SJSA1 (cell line): ENCODE results near the gene SELENOM. TPM values are rescaled to one million over a fixed set of nuclear protein-coding genes. Genes with fewer than 3 reads are reported as not detected.

Source experiments
- DNase-seq, 2 experiments: peaks; one replicate each; pipeline ENCODE4 v3.0.0-alpha.2; 2015 to 2020; ENCODE audit warnings: low spot score in 2 of 2, low read depth in 1 of 2
- H3K27ac ChIP-seq: fragments of 250-450 bp; sonication (Bioruptor Pico); 2 replicates; pipeline ENCODE4 v1.5.1; 2020; ENCODE audit warnings: mild to moderate bottlenecking, moderate library complexity
- H3K27me3 ChIP-seq: fragments of 250-450 bp; sonication (Bioruptor Pico); replicated peaks from 2 replicates; pipeline ENCODE4 v1.5.1; 2020; ENCODE audit warnings: mild to moderate bottlenecking, moderate library complexity
- H3K36me3 ChIP-seq: fragments of 250-450 bp; sonication (Bioruptor Pico); 2 replicates; pipeline ENCODE4 v1.5.1; 2020; ENCODE audit warnings: mild to moderate bottlenecking
- H3K4me1 ChIP-seq: fragments of 250-450 bp; sonication (Bioruptor Pico); replicated peaks from 2 replicates; pipeline ENCODE4 v1.6.1; 2021; ENCODE audit warnings: mild to moderate bottlenecking
- H3K4me3 ChIP-seq: fragments of 250-450 bp; sonication (Bioruptor Pico); 2 replicates; pipeline ENCODE4 v1.5.1; 2020; ENCODE audit warnings: mild to moderate bottlenecking
- H3K9me3 ChIP-seq: fragments of 250-450 bp; sonication (Bioruptor Pico); replicated peaks from 2 replicates; pipeline ENCODE4 v1.5.1; 2020; ENCODE audit warnings: mild to moderate bottlenecking
- total RNA-seq: library from RNA; depleted of rRNA; stranded (reverse); fragments of >200 nt; shearing (Covaris generic); gene quantifications from 2 replicates; pipeline ENCODE4 v1.2.3, GENCODE V29; 2014

The SELENOM gene
- total RNA-seq, 1 experiment from 2014 or later, result 373 TPM

GRCh38 chr22:31087744-31088215 lies 19.6 kb downstream of the SELENOM start:
- H3K9me3 ChIP-seq, result no peaks in the 10 kb centered on the region
- H3K27ac ChIP-seq, result no peak overlapping the region
- H3K4me1 ChIP-seq, result peaks cover 18% of the 10 kb centered on the region
- no peaks in the 10 kb centered on the region for H3K27me3 ChIP-seq
- DNase-seq, result no peak
- H3K36me3 ChIP-seq, result peaks cover 97% of the 10 kb centered on the region
- no peak overlapping the region for H3K4me3 ChIP-seq

GRCh38 chr22:31086703-31087330 lies 20.6 kb downstream of the SELENOM start:
- H3K27ac ChIP-seq, result no peak overlapping the region
- no peaks in the 10 kb centered on the region for H3K9me3 ChIP-seq

GRCh38 chr22:31085928-31086327 lies 21.4 kb downstream of the SELENOM start:
- no peaks in the 10 kb centered on the region for H3K9me3 ChIP-seq
- H3K4me3 ChIP-seq, result no peak overlapping the region
- H3K27me3 ChIP-seq, result no peaks in the 10 kb centered on the region
- H3K27ac ChIP-seq, result no peak overlapping the region
- peaks cover 29% of the 10 kb centered on the region for H3K4me1 ChIP-seq
- no peak for DNase-seq
- peaks cover 89% of the 10 kb centered on the region for H3K36me3 ChIP-seq

More at GRCh38 chr22:31086703-31087330, 20.6 kb downstream of the SELENOM start:
- Histone ChIP-seq H3K27me3 (no peaks in the 10 kb centered on the region), H3K4me3 (no peak overlapping the region), H3K4me1 (peaks cover 27% of the 10 kb centered on the region), H3K36me3 (peaks cover 91% of the 10 kb centered on the region)
- no peak for DNase-seq

- Histone ChIP-seq H3K4me1 (peaks cover 32% of the 10 kb centered on the region), H3K27me3 (no peaks in the 10 kb centered on the region), H3K36me3 (peaks cover 84% of the 10 kb centered on the region), H3K9me3 (no peaks in the 10 kb centered on the region), H3K4me3 (peak overlapping the region; percentile 38), H3K27ac (no peak overlapping the region)
- DNase-seq, result no peak
These were observed 21.9 kb downstream of the SELENOM start for GRCh38 chr22:31085493-31085824.

GRCh38 chr22:31084811-31085492 lies 22.4 kb downstream of the SELENOM start:
- DNase-seq, result peak; percentile 57 to 76
- Histone ChIP-seq H3K36me3 (peaks cover 81% of the 10 kb centered on the region), H3K27me3 (no peaks in the 10 kb centered on the region), H3K4me3 (peak overlapping the region; percentile 38), H3K27ac (peak overlapping the region; percentile 50), H3K4me1 (peaks cover 34% of the 10 kb centered on the region), H3K9me3 (no peaks in the 10 kb centered on the region)

- Histone ChIP-seq H3K36me3 (peaks cover 73% of the 10 kb centered on the region), H3K9me3 (no peaks in the 10 kb centered on the region), H3K4me1 (peaks cover 34% of the 10 kb centered on the region), H3K27me3 (no peaks in the 10 kb centered on the region), H3K4me3 (peak overlapping the region; percentile 38), H3K27ac (peak overlapping the region; percentile 50)
- DNase-seq, result no peak
These were observed 23.2 kb downstream of the SELENOM start for GRCh38 chr22:31083923-31084810.

- Histone ChIP-seq H3K27ac (no peak overlapping the region), H3K4me3 (no peak overlapping the region; the same call in 1 of the 2 replicates), H3K27me3 (no peaks in the 10 kb centered on the region), H3K36me3 (peaks cover 65% of the 10 kb centered on the region), H3K9me3 (no peaks in the 10 kb centered on the region), H3K4me1 (peaks cover 34% of the 10 kb centered on the region)
- DNase-seq, result no peak
These were observed 24.0 kb downstream of the SELENOM start for GRCh38 chr22:31083377-31083768.

GRCh38 chr22:31082606-31083376 lies 24.6 kb downstream of the SELENOM start:
- peak in 1 of 2 experiments; percentile 81 for DNase-seq
- no peaks in the 10 kb centered on the region for H3K9me3 ChIP-seq
- H3K4me3 ChIP-seq, result peak overlapping the region; percentile 75
- H3K4me1 ChIP-seq, result peaks cover 34% of the 10 kb centered on the region
- peaks cover 60% of the 10 kb centered on the region for H3K36me3 ChIP-seq
- H3K27me3 ChIP-seq, result no peaks in the 10 kb centered on the region
- H3K27ac ChIP-seq, result peak overlapping the region; percentile 66; the same call in 1 of the 2 replicates

- peak; percentile 48 to 61 for DNase-seq
- Histone ChIP-seq H3K27me3 (no peaks in the 10 kb centered on the region), H3K9me3 (no peaks in the 10 kb centered on the region), H3K4me1 (peaks cover 34% of the 10 kb centered on the region), H3K27ac (peak overlapping the region; percentile 66), H3K4me3 (peak overlapping the region; percentile 75), H3K36me3 (peaks cover 53% of the 10 kb centered on the region)
These were observed 25.3 kb downstream of the SELENOM start for GRCh38 chr22:31081963-31082605.

- Histone ChIP-seq H3K27ac (peak within 1 kb of the TSS; percentile 66), H3K4me1 (peaks cover 34% of the 10 kb centered on the region), H3K36me3 (peaks cover 42% of the 10 kb centered on the region), H3K4me3 (peak within 1 kb of the TSS; percentile 75), H3K9me3 (no peaks in the 10 kb centered on the region), H3K27me3 (no peaks in the 10 kb centered on the region)
- peak; percentile 92 for DNase-seq
These were observed 26.3 kb downstream of the SELENOM start, which contains the start of gene SMTN for GRCh38 chr22:31080848-31081649. Gene SMTN, plus strand, starts transcription at chr22:31081318. Its CDS starts 1,941 bp downstream, at chr22:31083259.

- peak overlapping the region; percentile 75 for H3K4me3 ChIP-seq
- no peaks in the 10 kb centered on the region for H3K9me3 ChIP-seq
- H3K27me3 ChIP-seq, result no peaks in the 10 kb centered on the region
- peaks cover 36% of the 10 kb centered on the region for H3K36me3 ChIP-seq
- no peak for DNase-seq
- H3K4me1 ChIP-seq, result peaks cover 34% of the 10 kb centered on the region
- peak overlapping the region; percentile 66 for H3K27ac ChIP-seq
These were observed 27.1 kb downstream of the SELENOM start for GRCh38 chr22:31080164-31080847.
